ENCODE data around the gene GNA14.
A peak's percentile ranks its signal among the peaks of the same experiment; 100 is the strongest.

DNA sequence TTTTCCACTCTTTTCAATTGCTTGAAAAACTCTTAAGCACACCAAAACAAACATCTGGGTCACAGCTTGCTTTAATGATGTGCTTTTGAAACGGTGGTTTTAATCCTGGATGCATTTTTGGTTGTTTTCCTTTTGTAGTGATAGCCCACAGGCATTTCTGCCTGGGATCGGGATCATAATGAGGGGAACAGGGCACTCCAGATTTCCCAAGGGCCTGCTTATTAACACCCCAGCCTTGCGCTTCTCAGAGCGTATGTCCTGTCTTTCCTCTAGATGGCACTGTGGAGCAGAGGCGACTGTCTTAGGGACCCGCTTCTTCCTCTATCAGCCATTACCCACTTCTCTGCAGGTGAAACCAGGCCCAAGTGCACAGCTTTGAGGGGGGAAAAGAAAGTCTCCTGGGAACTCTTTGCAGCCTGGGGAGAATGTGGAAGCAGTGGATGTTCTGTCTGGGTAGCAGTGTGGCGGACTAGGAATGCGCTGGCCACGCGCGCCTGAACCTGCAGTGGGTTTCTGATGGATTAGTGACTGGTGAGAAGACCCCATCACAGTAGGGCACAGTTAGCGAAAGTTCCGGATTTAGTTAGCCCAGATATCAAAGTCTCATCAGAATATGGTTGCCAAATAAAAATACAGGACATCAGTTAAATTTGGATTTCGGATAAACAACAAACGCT, 190.1 kb downstream of the GNA14 start:
- TF ChIP-seq, protein P1, sequence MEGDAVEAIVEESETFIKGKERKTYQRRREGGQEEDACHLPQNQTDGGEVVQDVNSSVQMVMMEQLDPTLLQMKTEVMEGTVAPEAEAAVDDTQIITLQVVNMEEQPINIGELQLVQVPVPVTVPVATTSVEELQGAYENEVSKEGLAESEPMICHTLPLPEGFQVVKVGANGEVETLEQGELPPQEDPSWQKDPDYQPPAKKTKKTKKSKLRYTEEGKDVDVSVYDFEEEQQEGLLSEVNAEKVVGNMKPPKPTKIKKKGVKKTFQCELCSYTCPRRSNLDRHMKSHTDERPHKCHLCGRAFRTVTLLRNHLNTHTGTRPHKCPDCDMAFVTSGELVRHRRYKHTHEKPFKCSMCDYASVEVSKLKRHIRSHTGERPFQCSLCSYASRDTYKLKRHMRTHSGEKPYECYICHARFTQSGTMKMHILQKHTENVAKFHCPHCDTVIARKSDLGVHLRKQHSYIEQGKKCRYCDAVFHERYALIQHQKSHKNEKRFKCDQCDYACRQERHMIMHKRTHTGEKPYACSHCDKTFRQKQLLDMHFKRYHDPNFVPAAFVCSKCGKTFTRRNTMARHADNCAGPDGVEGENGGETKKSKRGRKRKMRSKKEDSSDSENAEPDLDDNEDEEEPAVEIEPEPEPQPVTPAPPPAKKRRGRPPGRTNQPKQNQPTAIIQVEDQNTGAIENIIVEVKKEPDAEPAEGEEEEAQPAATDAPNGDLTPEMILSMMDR (IDR thresholded peaks at IDR 0.05 in 4 of 5, conservative IDR thresholded peaks at IDR 0.05 in 1 of 5), result peak; percentile 36 to 82 (median 58)
- TF ChIP-seq POLR2A (IDR thresholded peaks at IDR 0.05), result no peak
